Sigmoid colon (tissue), 4 donors: ENCODE results near the gene KATNAL1.

Experiments used
- CTCF ChIP-seq, 4 experiments: fragments of 450-650 bp in 3 of 4; fragments of 200-600 bp in 1 of 4; IDR thresholded peaks; one replicate each; pipeline ENCODE4 v1.5.1; 2016 to 2019; ENCODE audit warnings: antibody characterized with exemption in 4 of 4, mild to moderate bottlenecking in 3 of 4, moderate library complexity in 2 of 4
- EP300 ChIP-seq, 4 donors: sonication (generic); formaldehyde crosslinking; IDR thresholded peaks; one replicate each; pipeline ENCODE4 v1.6.1; 2017; ENCODE audit warnings: antibody characterized with exemption in 4 of 4
- POLR2A ChIP-seq, 2 donors: fragments of 450-650 bp; IDR thresholded peaks; one replicate each; pipeline ENCODE4 v1.6.1; 2016; ENCODE audit warnings: antibody characterized with exemption in 2 of 2, mild to moderate bottlenecking in 2 of 2, moderate library complexity in 2 of 2

- TF ChIP-seq EP300 (IDR thresholded peaks at IDR 0.05) (no peak), CTCF (IDR thresholded peaks at IDR 0.05) (no peak), POLR2A (IDR thresholded peaks at IDR 0.05) (no peak)
These were observed 7.2 kb upstream of the KATNAL1 start for GRCh38 chr13:30314562-30314961.
